NCI-H2029 treated with DMSO at 0.1 percent for 48 hours (cell line): ENCODE data around the gene TNS3.

Experiments
- DNase-seq: peaks from one replicate; lab custom pipeline; 2025; lab: John Stamatoyannopoulos, UW

The TNS3 gene

DNA sequence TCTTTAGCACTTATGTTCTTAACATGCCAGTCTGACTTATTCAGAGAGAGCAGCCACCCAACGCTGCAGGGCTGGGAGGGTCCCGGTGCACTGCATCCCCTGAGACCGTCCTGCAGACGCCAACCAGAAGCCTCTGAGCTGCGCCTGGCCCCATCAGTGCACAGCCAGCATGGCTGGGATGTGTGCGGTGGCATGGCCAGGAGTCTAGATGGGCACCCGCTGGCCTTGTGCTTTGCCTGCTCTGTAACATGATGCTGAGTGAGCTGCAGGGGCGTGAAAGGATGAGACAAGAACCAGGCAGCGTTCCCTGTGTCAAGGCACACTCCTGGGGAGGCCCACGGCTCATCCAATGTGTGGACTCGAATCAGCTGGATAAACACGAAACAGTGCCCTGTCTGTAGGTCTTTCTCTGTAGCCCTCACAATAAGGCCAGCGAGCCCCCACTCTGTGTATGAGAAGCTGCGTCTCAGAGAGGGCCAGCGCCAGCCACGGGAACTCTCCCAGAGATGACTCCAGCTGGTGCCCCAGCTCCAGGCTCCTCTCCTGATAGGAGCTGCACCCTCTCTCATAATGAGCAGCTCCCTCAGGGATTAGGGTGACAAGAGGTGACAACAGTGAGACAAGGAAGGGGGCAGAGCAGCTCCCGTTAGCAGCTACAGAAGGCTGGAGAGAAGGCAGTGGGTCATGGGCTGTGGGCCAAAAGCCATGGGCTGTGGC, 96.8 kb downstream of the TNS3 start:
- no peak for DNase-seq

GRCh38 chr7:47484457-47484856, 97.5 kb downstream of the TNS3 start:
- no peak for DNase-seq

DNA sequence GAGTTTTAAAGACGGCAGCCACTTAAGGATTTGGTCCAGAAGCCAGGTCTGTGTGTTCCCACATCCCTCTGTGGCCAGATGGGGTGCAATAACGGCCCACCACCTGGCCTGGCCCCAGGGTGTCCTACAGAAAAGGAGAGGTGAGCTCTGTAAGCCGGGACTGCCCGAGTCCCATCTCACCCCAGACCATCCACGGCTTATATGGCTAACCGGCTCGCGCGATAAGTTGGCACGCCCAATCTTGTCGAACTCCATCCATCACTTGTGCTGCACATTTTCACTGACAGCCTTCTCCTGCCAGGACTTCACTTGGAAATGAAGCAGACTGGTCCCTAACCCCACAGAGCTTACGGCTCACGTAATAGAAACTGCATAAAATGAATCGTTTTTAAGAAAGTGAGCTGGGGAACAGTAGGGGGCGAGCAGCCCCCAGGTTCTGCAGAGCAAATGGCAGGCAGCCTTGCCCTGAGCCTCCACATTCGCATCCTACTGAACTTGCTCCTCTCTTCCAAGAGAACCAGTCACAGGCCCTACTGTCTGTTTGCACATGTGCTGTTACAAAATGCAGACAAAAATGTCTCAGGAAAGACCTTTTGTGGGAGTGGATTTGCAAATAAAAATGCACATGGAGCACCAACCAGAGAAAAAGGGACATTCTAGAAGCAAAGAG, 98.2 kb downstream of the TNS3 start:
- no peak for DNase-seq

DNA sequence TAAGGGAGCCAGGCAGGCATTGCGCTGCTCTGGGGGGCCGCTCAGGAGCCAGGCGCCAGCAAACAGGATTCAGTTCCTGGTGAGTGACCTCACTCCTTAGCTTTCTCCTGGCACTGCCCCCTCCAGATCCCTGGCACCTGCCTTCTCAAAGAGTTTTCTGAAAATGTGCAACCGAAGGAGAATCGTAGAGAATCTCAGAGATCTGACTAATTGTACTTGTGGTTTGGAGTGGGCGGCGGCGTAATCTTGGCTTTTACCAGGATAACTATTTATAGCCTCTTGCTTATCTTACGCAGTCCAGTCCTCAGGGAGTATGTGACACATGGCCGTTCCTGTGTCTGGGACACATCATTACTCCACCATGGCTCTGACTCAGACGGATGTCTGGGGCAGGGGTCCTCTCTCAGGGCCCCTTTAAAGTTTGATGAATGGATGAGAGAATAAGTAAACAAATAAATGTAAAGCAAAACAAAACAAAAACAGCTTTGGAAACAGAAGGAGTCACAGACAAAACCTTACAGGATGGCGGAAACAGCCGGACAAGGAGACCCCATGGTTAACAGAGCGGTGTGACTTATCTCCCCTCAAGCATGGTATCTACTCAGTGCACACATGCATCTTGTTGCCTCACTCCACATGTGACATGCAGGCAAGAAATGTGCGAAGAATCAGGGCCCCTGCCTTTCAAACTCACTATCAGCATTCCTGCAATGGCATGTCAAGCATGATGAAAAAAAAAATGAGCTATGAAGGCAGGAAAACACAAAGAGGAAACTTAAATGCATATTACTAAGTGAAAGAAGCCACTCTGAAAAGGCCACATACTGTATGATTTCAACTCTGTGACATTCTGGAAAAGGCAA, 99.7 kb downstream of the TNS3 start:
- no peak for DNase-seq

GRCh38 chr7:47481541-47482012, 100.3 kb downstream of the TNS3 start:
- DNase-seq = no peak

- DNase-seq = no peak
These were observed 101.1 kb downstream of the TNS3 start for GRCh38 chr7:47480576-47481538.

GRCh38 chr7:47479821-47480575, 101.9 kb downstream of the TNS3 start:
- no peak for DNase-seq

DNA sequence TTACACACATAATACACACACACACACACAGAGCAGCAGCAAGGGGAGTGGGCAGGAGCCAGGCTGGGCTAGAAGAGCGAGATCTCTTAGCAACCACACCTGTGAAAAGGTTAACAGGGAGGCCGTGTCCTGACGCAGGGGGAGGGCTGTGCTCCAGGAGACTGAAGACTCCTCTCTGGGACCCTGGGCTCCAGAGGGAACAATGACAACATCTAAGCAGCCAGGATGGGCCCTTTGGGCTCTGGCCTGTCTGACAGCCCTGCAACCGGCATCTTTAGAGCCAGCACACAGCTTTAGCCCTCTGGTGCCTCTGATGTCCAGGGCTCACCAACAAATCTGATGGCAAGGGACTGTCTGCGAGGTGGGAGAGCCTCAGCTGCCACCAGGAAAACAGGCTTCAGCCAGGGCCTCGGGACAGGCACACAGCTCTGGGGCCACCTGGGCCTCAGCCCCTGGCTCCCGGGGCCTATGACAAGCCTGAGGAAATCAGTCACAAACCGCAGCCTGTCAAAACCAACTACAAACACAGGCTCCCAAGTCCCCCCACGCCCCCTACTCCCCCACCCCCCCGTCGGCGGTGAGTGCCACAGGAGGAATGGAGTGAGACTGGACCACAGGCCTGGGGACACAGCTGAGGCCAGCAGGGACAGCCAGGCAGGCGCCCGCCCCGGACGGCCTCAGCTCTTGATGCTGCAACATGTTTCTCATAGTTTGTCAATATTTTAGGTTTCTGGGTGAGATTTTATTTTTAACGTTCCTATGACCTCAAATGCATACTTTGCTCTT, 102.8 kb downstream of the TNS3 start:
- DNase-seq = no peak

- DNase-seq = no peak
These were observed 103.9 kb downstream of the TNS3 start for GRCh38 chr7:47478017-47478344.

GRCh38 chr7:47477191-47478016, 104.5 kb downstream of the TNS3 start:
- DNase-seq = peak; percentile 81

- no peak for DNase-seq
These were observed 106.1 kb downstream of the TNS3 start for GRCh38 chr7:47475880-47476227.

- peak; percentile 86 for DNase-seq
These were observed 106.7 kb downstream of the TNS3 start for GRCh38 chr7:47474937-47475879.

DNA sequence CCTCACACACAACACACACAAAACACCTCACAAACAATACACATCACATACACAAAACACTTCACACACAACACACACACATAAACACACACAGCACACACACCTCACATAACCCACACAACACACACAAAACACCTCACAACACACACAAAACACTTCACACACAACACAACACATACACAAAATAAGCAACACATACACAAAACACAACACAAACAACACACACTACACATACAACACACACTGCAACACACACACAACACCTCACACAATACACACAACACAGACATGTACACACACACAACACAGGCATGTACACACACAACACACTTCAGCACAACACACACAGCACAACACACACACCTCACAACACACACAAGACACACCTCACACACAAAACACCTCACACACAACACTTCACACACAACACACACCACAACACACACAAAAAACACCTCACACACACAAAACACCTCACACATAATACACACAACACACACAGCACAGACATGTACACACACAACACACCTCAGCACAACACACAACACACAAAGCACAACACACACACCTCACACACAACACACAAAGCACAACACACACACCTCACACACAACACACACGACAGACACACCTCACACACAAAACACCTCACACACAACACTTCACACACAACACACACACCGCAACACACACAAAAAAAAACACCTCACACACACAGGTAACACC, 107.5 kb downstream of the TNS3 start:
- DNase-seq = no peak

DNA sequence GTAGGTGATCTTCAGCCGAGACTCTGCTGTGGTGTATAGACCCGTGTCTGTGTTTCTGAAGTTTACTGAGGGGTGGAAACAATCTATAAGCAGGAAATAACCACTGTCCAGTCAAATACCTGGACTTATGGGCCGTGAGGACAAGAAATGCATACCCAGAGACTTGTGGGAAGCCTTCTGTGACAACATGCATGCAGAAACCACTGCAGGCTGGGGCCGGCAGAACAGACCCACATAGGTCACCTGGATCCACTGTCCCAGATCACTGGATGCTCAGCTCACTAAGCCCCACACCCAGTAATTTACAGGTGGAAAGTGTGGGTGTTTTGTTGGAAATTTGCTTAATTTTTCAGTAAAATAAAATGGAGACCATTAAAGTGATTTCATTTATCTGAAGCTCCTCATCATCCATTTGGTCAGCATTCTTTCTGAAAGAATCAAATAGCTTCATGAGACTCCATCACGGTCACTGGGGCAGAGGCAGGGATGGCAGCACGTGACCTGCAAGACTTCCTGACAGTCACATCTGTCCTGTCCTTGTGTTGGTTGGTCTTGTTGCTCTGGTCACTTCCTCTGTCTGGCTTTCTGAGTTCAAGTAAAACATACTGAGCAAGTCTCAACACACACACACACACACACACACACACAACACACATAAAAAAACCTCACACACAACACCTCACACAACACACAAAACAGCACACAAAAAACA, 108.3 kb downstream of the TNS3 start:
- no peak for DNase-seq

DNA sequence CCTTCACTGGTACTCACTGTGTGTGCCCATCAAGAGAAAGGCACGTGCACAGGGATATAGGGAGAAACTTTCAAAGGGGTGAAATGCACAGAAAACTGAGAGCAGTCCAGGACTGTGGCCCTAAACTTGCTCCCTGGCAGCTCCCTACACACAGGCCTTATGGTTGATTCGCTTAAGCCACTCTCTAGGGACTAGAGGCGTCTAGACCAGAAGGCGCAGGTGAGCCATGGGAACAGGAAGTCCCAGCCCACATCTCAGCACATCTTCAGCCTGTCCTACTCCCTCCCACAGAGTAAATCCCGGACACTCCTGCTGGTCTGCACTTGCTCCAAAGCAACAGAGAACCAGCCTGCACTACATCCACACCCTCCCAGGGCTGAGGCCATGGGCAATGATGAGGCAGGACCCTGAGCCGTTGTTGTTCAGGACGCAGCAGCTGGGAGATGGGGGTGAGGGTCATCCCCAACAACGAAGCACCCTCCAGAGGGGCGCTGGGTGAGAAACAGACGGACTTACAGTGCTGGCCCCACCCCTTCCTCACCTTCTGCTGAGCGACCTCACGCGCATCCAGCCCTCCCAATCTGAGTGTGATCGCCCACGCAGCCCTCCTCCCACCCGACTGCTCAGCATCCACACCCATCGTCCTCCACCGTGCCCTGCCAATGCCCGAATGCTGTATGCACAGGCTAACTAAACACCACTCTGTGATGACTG, 109.3 kb downstream of the TNS3 start:
- DNase-seq = no peak

DNA sequence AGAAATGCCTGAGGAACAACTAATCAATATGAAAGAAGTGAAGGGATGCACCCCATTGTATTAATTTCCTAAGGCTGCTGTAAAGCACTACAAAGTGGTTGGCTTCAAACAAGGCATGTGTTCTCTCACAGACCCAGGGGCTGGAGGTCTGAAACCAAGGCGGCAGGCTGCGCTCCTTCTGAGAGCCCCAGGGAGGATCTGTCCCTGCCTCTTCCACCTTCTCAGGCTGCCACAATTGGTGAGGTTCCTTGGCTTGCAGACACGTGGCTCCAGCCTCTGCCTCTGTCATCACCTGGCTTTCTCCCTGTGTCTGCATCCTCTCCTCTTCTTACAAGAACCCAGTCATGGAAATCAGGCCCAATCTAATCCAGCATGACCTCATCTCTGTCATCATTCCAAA, 110.1 kb downstream of the TNS3 start:
- DNase-seq = no peak
